Heart right ventricle (tissue), 16 donors: Measurements from ENCODE around the gene PSMD4. TPM values are rescaled to one million over a fixed set of nuclear protein-coding genes. Genes with fewer than 3 reads are reported as not detected.
A peak's percentile ranks its signal among the peaks of the same experiment; 100 is the strongest.

Source experiments
- ATAC-seq, 8 donors: fragments of 200-7000 bp; cut with Tn5 transposase; one replicate each; pipeline ENCODE4 v1.9.1; 2020; ENCODE audit warnings: mild to moderate bottlenecking in 8 of 8, moderate library complexity in 8 of 8, moderate number of reproducible peaks in 1 of 8
- DNase-seq, 2 donors: peaks; one replicate each; pipeline ENCODE4 v3.0.0-alpha.2; 2020
- H3K27ac ChIP-seq, 10 donors: fragments of 200-600 bp; sonication (generic) in 2 of 10; one replicate each; pipeline versions ENCODE4 v1.5.0 to v1.8.0; 2020 to 2022; ENCODE audit warnings: mild to moderate bottlenecking in 3 of 10
- H3K27me3 ChIP-seq, 7 donors: fragments of 200-600 bp; one replicate each; pipeline ENCODE4 v1.8.0; 2021 to 2022; ENCODE audit warnings: mild to moderate bottlenecking in 2 of 7
- H3K36me3 ChIP-seq, 9 donors: fragments of 200-600 bp; sonication (generic) in 1 of 9; one replicate each; pipeline versions ENCODE4 v1.5.0 to v1.8.0; 2020 to 2022; ENCODE audit warnings: mild to moderate bottlenecking in 2 of 9
- H3K4me1 ChIP-seq, 9 donors: fragments of 200-600 bp; sonication (generic) in 1 of 9; one replicate each; pipeline versions ENCODE4 v1.5.0 to v1.8.0; 2020 to 2022; ENCODE audit warnings: mild to moderate bottlenecking in 4 of 9
- H3K4me3 ChIP-seq, 10 donors: fragments of 200-600 bp; sonication (generic) in 2 of 10; one replicate each; pipeline versions ENCODE4 v1.5.0 to v1.8.0; 2020 to 2022; ENCODE audit warnings: mild to moderate bottlenecking in 7 of 10, moderate library complexity in 2 of 10
- H3K9me3 ChIP-seq, 11 donors: fragments of 200-600 bp in 10 of 11; sonication (generic) in 2 of 11; one replicate each; pipeline versions ENCODE4 v1.5.0 to v1.8.0; 2013 to 2022; ENCODE audit warnings: mild to moderate bottlenecking in 2 of 11, control low read depth in 1 of 11, moderate library complexity in 1 of 11
- CTCF ChIP-seq, 9 donors: fragments of 200-600 bp; sonication (generic) in 2 of 9; IDR thresholded peaks; one replicate each; pipeline versions ENCODE4 v1.5.0 to v1.8.0; 2021 to 2022; ENCODE audit warnings: antibody characterized with exemption in 9 of 9, mild to moderate bottlenecking in 5 of 9, moderate library complexity in 1 of 9
- WGBS, 2 donors: extraction: QIAGEN DNeasy Blood & Tissue Kit; methylation state at CpG; one replicate each; pipeline ENCODE4 v1.1.7; 2013; ENCODE audit warnings: inconsistent platforms in 1 of 2; 5-methylcytosine and 5-hydroxymethylcytosine counted together
- intact Hi-C, 10 donors: fragments of 100-400 bp; cut with DNase I; formaldehyde crosslinking; loops; one replicate each; pipeline versions ENCODE4 v1.11.1 to v1.14.2; 2022
- polyA plus RNA-seq, 2 donors: library from polyadenylated mRNA; stranded (reverse); fragments of 200-250 nt; gene quantifications; one replicate each; pipeline ENCODE4 v1.2.3, GENCODE V29; 2013
- total RNA-seq, 10 donors: library from RNA; stranded (reverse); fragmentation: NEBNext Ultra II Directional in 3 of 10; extraction: Animal tissue kit (Norgen Biotek cat#: 25700) in 3 of 10; gene quantifications; one replicate each; pipeline versions ENCODE4 v1.2.1 to v1.2.4, GENCODE V29; 2021 to 2023
- donor health status: Arrhythmogenic right ventricular cardiomyopathy.
- donor health status: ischemic (EF 13 %, LVEDD 7.1; RV severe dilation, severe dysfunction).
- donor health status: healthy with polysubstance abuse.
- donor health status: DM: no; HTN: yes; CAD: no.
- donor health status: DM: no; HTN: no; CAD: no.
- donor health status: ischemic (EF 25% LVEDD 6.9; RV normal size, moderate dysfunction).
- donor health status: ischemic (EF 25% LVEDD 5.7; RV mildly dilated, moderate dysfunction).
- donor health status: healthy.
- donor health status: DM: yes; HTN: yes; CAD: no.
- donor health status: Ischemic cardiomyopathy.
- donor health status: ischemic (EF 35%, LVEDD 5.7; RV mildly dilated, moderate dysfunction).
- donor health status: nonischemic (EF 11% LVEDD 7.7; RV severe dilation, severe dysfunction).
- donor health status: DM: yes; HTN: yes; CAD: no.
- donor health status: PGD.
- donor health status: ischemic (EF 29% LVEDD 5.4; RV normal size, mild dysfunction).
- donor health status: nonischemic (EF 23%, LVEDD 6.1; RV moderate dilation, normal function).

The PSMD4 gene
- total and polyA plus RNA-seq, 12 donors, result 119 to 300 (median 151) TPM

DNA sequence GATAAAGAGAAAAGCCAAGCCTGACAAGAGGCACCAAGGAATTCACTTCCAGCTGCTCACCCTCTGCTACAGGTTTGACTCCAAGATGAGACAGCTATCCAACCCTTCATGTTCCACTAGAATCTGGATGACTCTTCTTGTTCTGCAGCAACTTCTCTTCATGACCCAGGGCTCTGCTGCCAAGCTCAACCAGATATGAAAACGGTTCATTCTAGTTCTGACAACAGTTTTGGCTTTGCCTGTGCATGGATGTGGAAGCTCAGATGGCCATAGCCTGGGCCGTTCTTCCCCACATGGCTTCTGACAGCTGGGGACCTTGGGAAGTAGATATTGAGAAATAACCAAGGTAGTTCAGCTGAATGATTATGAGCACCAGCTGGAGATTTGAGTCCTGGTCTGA is 59.0 kb downstream of the PSMD4 start:
- DNase-seq (no peak), ATAC-seq (peak in 4 of 8 donors; percentile 8 to 19 (median 16))
- Histone ChIP-seq H3K36me3 (peaks cover 0 to 98% (median 23%) of the 10 kb centered on the region in 9 donors), H3K27me3 (no peaks in the 10 kb centered on the region), H3K4me1 (peaks cover 38 to 80% (median 67%) of the 10 kb centered on the region in 9 donors), H3K4me3 (no peak overlapping the region), H3K9me3 (no peaks in the 10 kb centered on the region), H3K27ac (peak overlapping the region in 9 of 10 donors; percentile 27 to 91 (median 68))
- 43 to 49% methylated on average over 2 of the region's 2 CpGs for WGBS, 2 donors
- no peak for TF ChIP-seq CTCF (IDR thresholded peaks at IDR 0.05)
- intact Hi-C loops, result loop anchor here in 1 of 10 donors (5.0 kb wide), 1 partner anchor 84 kb away; the partner anchor contains the start of gene PSMB4

DNA sequence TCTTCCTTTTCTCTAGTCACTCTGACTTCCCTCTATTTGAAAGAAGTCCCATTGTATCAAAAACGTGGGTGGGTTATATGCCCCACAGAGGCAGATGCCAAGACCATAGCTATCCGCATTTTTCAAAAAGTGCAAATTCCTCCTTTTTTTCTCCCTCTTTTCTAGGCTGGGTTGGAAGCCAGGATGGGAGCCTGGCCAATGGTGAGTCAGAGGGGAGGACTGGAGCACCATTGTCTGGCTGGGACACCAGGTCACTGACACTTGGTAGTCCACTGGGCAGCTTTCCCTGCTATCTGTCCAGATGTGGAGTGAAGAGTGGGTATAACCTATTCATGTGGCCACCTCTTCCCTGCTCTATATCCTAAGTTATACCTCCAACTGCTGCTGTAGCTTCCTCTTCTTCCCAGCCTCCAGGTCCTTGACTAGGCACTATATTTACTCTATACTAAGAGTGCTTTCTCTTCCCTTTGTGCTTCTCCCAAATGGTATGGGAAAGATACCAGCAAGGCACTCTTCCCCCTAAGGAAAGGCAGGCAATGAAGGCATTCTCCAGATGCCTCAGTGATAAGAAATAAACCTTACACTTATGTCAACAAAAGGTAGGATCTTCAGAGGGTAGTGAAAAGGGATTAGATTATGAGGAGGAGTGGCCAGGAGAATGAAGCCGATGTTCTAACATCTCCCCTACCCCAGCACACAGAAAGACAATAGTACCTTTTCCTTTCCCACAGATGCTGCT is 59.8 kb downstream of the PSMD4 start:
- no peak for TF ChIP-seq CTCF (IDR thresholded peaks at IDR 0.05)
- peak; percentile 63 to 79 (median 71) for ATAC-seq
- peaks cover 38 to 72% (median 64%) of the 10 kb centered on the region in 9 donors for H3K4me1 ChIP-seq

GRCh38 chr1:151315565-151316235 is 61.2 kb downstream of the PSMD4 start:
- no peak for ATAC-seq
- Histone ChIP-seq H3K27me3 (no peaks in the 10 kb centered on the region), H3K4me1 (peaks cover 26 to 58% (median 54%) of the 10 kb centered on the region in 9 donors), H3K27ac (peak overlapping the region in 2 of 10 donors; percentile 14 to 40), H3K4me3 (no peak overlapping the region), H3K36me3 (peaks cover 0 to 99% (median 19%) of the 10 kb centered on the region in 9 donors), H3K9me3 (no peaks in the 10 kb centered on the region)
- WGBS, 2 donors, result 78 to 81% methylated on average over 17 of the region's 17 CpGs
- DNase-seq, result no peak
- intact Hi-C loops, result no loop called here
- no peak for TF ChIP-seq CTCF (IDR thresholded peaks at IDR 0.05)

More for the DNA sequence above, 59.8 kb downstream of the PSMD4 start:
- Histone ChIP-seq H3K9me3 (no peaks in the 10 kb centered on the region), H3K4me3 (no peak overlapping the region), H3K36me3 (peaks cover 0 to 98% (median 19%) of the 10 kb centered on the region in 9 donors), H3K27ac (peak overlapping the region in 9 of 10 donors; percentile 27 to 91 (median 68)), H3K27me3 (no peaks in the 10 kb centered on the region)
- 43 to 51% methylated on average over 3 of the region's 3 CpGs for WGBS, 2 donors
- DNase-seq, result peak; percentile 77 to 78
- intact Hi-C loops, result loop anchor here in 1 of 10 donors (5.0 kb wide), 1 partner anchor 83 kb away; the partner anchor contains the start of gene PSMB4

Other genes starting within 250 kb of the PSMD4 start
- 10 to 100 TPM; 40.7 to 70.6 (median 55.7) TPM for gene MINDY1, start 247.8 kb upstream of the PSMD4 start, total RNA-seq
- gene MINDY1, start 247.8 kb upstream of the PSMD4 start, polyA plus RNA-seq, result 10 to 100 TPM in 1 of 2 donors, 1 to 10 TPM in 1; 9.8 to 18.7 TPM
- 10 to 100 TPM; 37.5 to 50.1 (median 46.0) TPM for gene PRUNE1, start 246.3 kb upstream of the PSMD4 start, total RNA-seq
- gene PRUNE1, start 246.3 kb upstream of the PSMD4 start, polyA plus RNA-seq, result 10 to 100 TPM; 11.5 to 24.4 TPM
- under 1 TPM; 0.21 to 0.78 (median 0.32) TPM for gene BNIPL, start 218.1 kb upstream of the PSMD4 start, total RNA-seq
- 1 to 10 TPM in 1 of 2 donors, under 1 TPM in 1; 0.06 to 1.8 TPM for gene BNIPL, start 218.1 kb upstream of the PSMD4 start, polyA plus RNA-seq
- gene C1orf56, start 207.0 kb upstream of the PSMD4 start, total RNA-seq, result 10 to 100 TPM in 3 of 10 donors, 1 to 10 TPM in 7; 5.4 to 12.6 (median 8.0) TPM
- 1 to 10 TPM; 5.2 to 5.8 TPM for gene C1orf56, start 207.0 kb upstream of the PSMD4 start, polyA plus RNA-seq
- 10 to 100 TPM; 26.1 to 45.6 (median 30.5) TPM for gene CDC42SE1, start 195.1 kb upstream of the PSMD4 start, total RNA-seq
- 10 to 100 TPM; 28.6 to 34.1 TPM for gene CDC42SE1, start 195.1 kb upstream of the PSMD4 start, polyA plus RNA-seq
- gene MLLT11, start 194.3 kb upstream of the PSMD4 start, total RNA-seq, result 10 to 100 TPM in 7 of 10 donors, 1 to 10 TPM in 3; 1.4 to 57.8 (median 28.1) TPM
- gene MLLT11, start 194.3 kb upstream of the PSMD4 start, polyA plus RNA-seq, result 10 to 100 TPM in 1 of 2 donors, 1 to 10 TPM in 1; 4.9 to 11.3 TPM
- 10 to 100 TPM in 9 of 10 donors, 1 to 10 TPM in 1; 9.1 to 14.4 (median 10.6) TPM for gene GABPB2, start 184.0 kb upstream of the PSMD4 start, total RNA-seq
- 10 to 100 TPM in 1 of 2 donors, 1 to 10 TPM in 1; 3.4 to 11.4 TPM for gene GABPB2, start 184.0 kb upstream of the PSMD4 start, polyA plus RNA-seq
- 10 to 100 TPM; 23.2 to 68.1 (median 54.9) TPM for gene SEMA6C, start 108.1 kb upstream of the PSMD4 start, total RNA-seq
- 100 to 1,000 TPM in 1 of 2 donors, 10 to 100 TPM in 1; 15.7 to 141 TPM for gene SEMA6C, start 108.1 kb upstream of the PSMD4 start, polyA plus RNA-seq
- gene TNFAIP8L2, start 98.1 kb upstream of the PSMD4 start, total RNA-seq, result 1 to 10 TPM in 4 of 10 donors, under 1 TPM in 5, not detected in 1; 0.35 to 5.8 (median 0.71) TPM
- gene TNFAIP8L2, start 98.1 kb upstream of the PSMD4 start, polyA plus RNA-seq, result 1 to 10 TPM; 2.4 to 4.0 TPM
- gene LYSMD1, start 88.8 kb upstream of the PSMD4 start, total RNA-seq, result 10 to 100 TPM; 11.4 to 16.5 (median 13.3) TPM
- gene LYSMD1, start 88.8 kb upstream of the PSMD4 start, polyA plus RNA-seq, result 1 to 10 TPM; 5.7 to 8.5 TPM
- 10 to 100 TPM; 12.9 to 26.6 (median 18.3) TPM for gene SCNM1, start 88.6 kb upstream of the PSMD4 start, total RNA-seq
- gene SCNM1, start 88.6 kb upstream of the PSMD4 start, polyA plus RNA-seq, result 10 to 100 TPM; 52.3 to 57.6 TPM
- gene TMOD4, start 78.8 kb upstream of the PSMD4 start, total RNA-seq, result under 1 TPM in 2 of 10 donors, not detected in 8; 0.46 to 0.74 TPM
- under 1 TPM; 0.06 to 0.88 TPM for gene TMOD4, start 78.8 kb upstream of the PSMD4 start, polyA plus RNA-seq
- gene VPS72, start 64.5 kb upstream of the PSMD4 start, total RNA-seq, result 10 to 100 TPM; 29.6 to 47.2 (median 39.6) TPM
- 10 to 100 TPM; 24.8 to 33.4 TPM for gene VPS72, start 64.5 kb upstream of the PSMD4 start, polyA plus RNA-seq
- 10 to 100 TPM; 32.4 to 48.0 (median 39.2) TPM for gene PIP5K1A, start 56.2 kb upstream of the PSMD4 start, total RNA-seq
- 10 to 100 TPM; 11.5 to 32.2 TPM for gene PIP5K1A, start 56.2 kb upstream of the PSMD4 start, polyA plus RNA-seq
- gene ZNF687, start 27.6 kb downstream of the PSMD4 start, total RNA-seq, result 10 to 100 TPM; 10.4 to 15.1 (median 13.1) TPM
- gene ZNF687, start 27.6 kb downstream of the PSMD4 start, polyA plus RNA-seq, result 1 to 10 TPM; 5.9 to 8.0 TPM
- gene PI4KB, start 72.7 kb downstream of the PSMD4 start, total RNA-seq, result 10 to 100 TPM; 37.1 to 52.1 (median 42.5) TPM
- gene PI4KB, start 72.7 kb downstream of the PSMD4 start, polyA plus RNA-seq, result 10 to 100 TPM; 17.6 to 29.0 TPM
- gene RFX5, start 92.5 kb downstream of the PSMD4 start, total RNA-seq, result 10 to 100 TPM; 12.6 to 38.4 (median 24.0) TPM
- 1 to 10 TPM; 6.5 to 8.9 TPM for gene RFX5, start 92.5 kb downstream of the PSMD4 start, polyA plus RNA-seq
- gene SELENBP1, start 118.0 kb downstream of the PSMD4 start, total RNA-seq, result 100 to 1,000 TPM in 1 of 10 donors, 10 to 100 TPM in 9; 32.3 to 112 (median 59.7) TPM
- 10 to 100 TPM; 20.7 to 54.1 TPM for gene SELENBP1, start 118.0 kb downstream of the PSMD4 start, polyA plus RNA-seq
- gene PSMB4, start 144.8 kb downstream of the PSMD4 start, total RNA-seq, result 100 to 1,000 TPM; 169 to 241 (median 203) TPM
- gene PSMB4, start 144.8 kb downstream of the PSMD4 start, polyA plus RNA-seq, result 100 to 1,000 TPM; 343 to 441 TPM
- 10 to 100 TPM; 36.7 to 58.6 (median 48.9) TPM for gene POGZ, start 204.8 kb downstream of the PSMD4 start, total RNA-seq
- gene POGZ, start 204.8 kb downstream of the PSMD4 start, polyA plus RNA-seq, result 10 to 100 TPM in 1 of 2 donors, 1 to 10 TPM in 1; 8.2 to 34.7 TPM